ENCODE measurements around the gene SYT14. TPM values are rescaled to one million over a fixed set of nuclear protein-coding genes. Genes with fewer than 3 reads are reported as not detected.

Gene SYT14
- polyA plus RNA-seq, 2 of the 4 experiments (the other 2 are of a cell fraction): 0.01 to 0.06 TPM

DNA sequence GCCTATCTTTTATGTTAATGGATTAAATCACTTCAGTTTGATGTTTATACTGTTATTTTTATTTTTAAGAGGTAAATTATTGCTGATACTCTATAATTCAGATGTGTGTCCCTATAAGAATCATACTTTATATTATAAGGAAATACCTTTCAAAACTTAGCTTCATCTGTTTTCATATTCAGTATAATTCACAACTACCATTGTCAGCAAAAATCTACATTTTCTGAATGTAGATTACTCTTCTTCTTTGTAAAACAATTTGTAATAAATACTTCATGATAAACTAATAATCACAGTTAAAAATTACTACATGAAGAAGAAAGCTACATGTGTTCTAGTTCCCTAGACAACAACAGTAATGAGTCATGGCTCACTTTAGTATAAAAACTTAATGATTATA is 179.2 kb downstream of the SYT14 start:
- no peaks in the 10 kb centered on the region for H3K4me1 ChIP-seq
- CTCF ChIA-PET: interaction anchor here (0.6 kb wide), 1 partner anchor 65 kb away, joined by 4 read pairs; no protein-coding TSS in a partner anchor
- no peak for FAIRE-seq

DNA sequence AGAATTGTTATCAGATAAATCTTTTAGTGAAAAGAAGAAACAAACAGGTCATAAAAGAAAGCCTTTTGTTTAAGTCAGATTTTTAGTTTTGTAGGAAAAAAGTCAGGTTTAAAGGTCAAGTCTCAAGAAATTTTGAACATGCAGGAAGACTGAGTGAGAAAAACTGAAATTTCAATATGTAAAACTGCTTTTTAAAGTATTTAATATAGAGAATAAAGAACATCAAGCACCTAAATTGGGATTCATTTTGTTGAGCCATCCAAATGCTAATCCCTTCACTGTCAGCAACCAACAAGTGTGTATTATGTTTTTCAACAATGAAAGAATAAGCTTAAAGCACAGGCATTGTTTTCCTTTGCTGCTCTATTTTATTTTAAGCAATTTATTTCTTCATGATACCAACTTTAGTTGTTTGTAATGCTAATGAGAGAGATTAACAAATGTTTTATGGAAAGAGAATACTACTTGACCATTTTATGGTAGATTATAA is 179.7 kb downstream of the SYT14 start:
- FAIRE-seq (no peak), ATAC-seq (no peak), DNase-seq (ENCODE audit: low read depth in 1 of 2, low spot score in 1 of 2) (no peak)
- no peak overlapping the region for H3K4me3 ChIP-seq
- H3K27ac ChIP-seq: no peak overlapping the region
- no peak for TF ChIP-seq ZNF302 (CRISPR knock-in tag; IDR thresholded peaks at IDR 0.05)
- TF ChIP-seq ESRRA (IDR thresholded peaks at IDR 0.05; ENCODE audit: borderline replicate concordance, low read length): no peak
- TF ChIP-seq MAX (IDR thresholded peaks at IDR 0.05): no peak
- no peak for TF ChIP-seq FOXS1 (CRISPR knock-in tag; IDR thresholded peaks at IDR 0.05)
- TF ChIP-seq ZC3H11A (IDR thresholded peaks at IDR 0.05): no peak
- TF ChIP-seq USF2 (IDR thresholded peaks at IDR 0.05): no peak
- TF ChIP-seq ZFP36 (IDR thresholded peaks at IDR 0.05; ENCODE audit: borderline replicate concordance, partially characterized antibody): no peak
- TF ChIP-seq TFCP2L1 (CRISPR knock-in tag; IDR thresholded peaks at IDR 0.05): no peak
- TF ChIP-seq ZSCAN20 (CRISPR knock-in tag; IDR thresholded peaks at IDR 0.05): no peak
- TF ChIP-seq POLR2AphosphoS2 (conservative IDR thresholded peaks at IDR 0.05; ENCODE audit: low read length): no peak
- TF ChIP-seq PHF8 (IDR thresholded peaks at IDR 0.05; ENCODE audit: borderline replicate concordance, low read depth): no peak
- no peak for TF ChIP-seq ELK1 (IDR thresholded peaks at IDR 0.05; ENCODE audit: low read depth, low read length)
- ChIA-PET POLR2A (no interaction called here), CTCF (interaction anchor here (0.6 kb wide), 1 partner anchor 66 kb away, joined by 4 read pairs; no protein-coding TSS in a partner anchor)
- H3K4me1 ChIP-seq: no peaks in the 10 kb centered on the region
- H3K9me3 ChIP-seq: no peaks in the 10 kb centered on the region
- H3K4me2 ChIP-seq: no peak overlapping the region

More for the DNA sequence above, 179.2 kb downstream of the SYT14 start:
- no peaks in the 10 kb centered on the region for H3K9me3 ChIP-seq
- POLR2A ChIA-PET: no interaction called here
- no peak for TF ChIP-seq FOSL2 (IDR thresholded peaks at IDR 0.05)
- TF ChIP-seq FOSL2 (CRISPR knock-in tag; IDR thresholded peaks at IDR 0.05): no peak
- TF ChIP-seq CHD4 (IDR thresholded peaks at IDR 0.05; ENCODE audit: borderline replicate concordance): no peak
- TF ChIP-seq MAFK (IDR thresholded peaks at IDR 0.05; ENCODE audit: partially characterized antibody): peak; percentile 53
- no peak for TF ChIP-seq EHMT2 (IDR thresholded peaks at IDR 0.05; ENCODE audit: low read depth)
- no peak for TF ChIP-seq JUNB (IDR thresholded peaks at IDR 0.05)
- ATAC-seq (no peak), DNase-seq (ENCODE audit: low read depth in 1 of 2, low spot score in 1 of 2) (no peak)
- no peak overlapping the region for H3K27ac ChIP-seq
- no peak overlapping the region for H3K4me2 ChIP-seq
- no peak overlapping the region for H3K4me3 ChIP-seq

GRCh38 chr1:210123383-210123782 is 185.4 kb downstream of the SYT14 start:
- ATAC-seq (no peak), DNase-seq (ENCODE audit: low read depth in 1 of 2, low spot score in 1 of 2) (no peak), FAIRE-seq (no peak)
- Histone ChIP-seq H3K27ac (no peak overlapping the region), H3K4me1 (peaks cover 12% of the 10 kb centered on the region; the same call in 2 of the 3 replicates), H3K4me2 (no peak overlapping the region), H3K4me3 (no peak overlapping the region), H3K9me3 (no peaks in the 10 kb centered on the region)
- 3% methylated on average over 1 of the region's 1 CpG for WGBS (ENCODE audit: missing lambda C conversion rate)
- POLR2A ChIA-PET: no interaction called here
- no peak for TF ChIP-seq CTCF (IDR thresholded peaks at IDR 0.05)
- TF ChIP-seq CHD2 (IDR thresholded peaks at IDR 0.05; ENCODE audit: low read length, partially characterized antibody): no peak
- no peak for TF ChIP-seq EP300 (IDR thresholded peaks at IDR 0.05)
- TF ChIP-seq, protein P1, sequence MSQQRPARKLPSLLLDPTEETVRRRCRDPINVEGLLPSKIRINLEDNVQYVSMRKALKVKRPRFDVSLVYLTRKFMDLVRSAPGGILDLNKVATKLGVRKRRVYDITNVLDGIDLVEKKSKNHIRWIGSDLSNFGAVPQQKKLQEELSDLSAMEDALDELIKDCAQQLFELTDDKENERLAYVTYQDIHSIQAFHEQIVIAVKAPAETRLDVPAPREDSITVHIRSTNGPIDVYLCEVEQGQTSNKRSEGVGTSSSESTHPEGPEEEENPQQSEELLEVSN (IDR thresholded peaks at IDR 0.05; ENCODE audit: borderline replicate concordance, low read depth): no peak
- no peak for TF ChIP-seq FOSL2 (IDR thresholded peaks at IDR 0.05)
- TF ChIP-seq FOSL2 (CRISPR knock-in tag; IDR thresholded peaks at IDR 0.05): no peak
- TF ChIP-seq RNF2 (IDR thresholded peaks at IDR 0.05; ENCODE audit: borderline replicate concordance, low read depth): no peak
- no peak for TF ChIP-seq CBX8 (IDR thresholded peaks at IDR 0.05)
- no peak for TF ChIP-seq HES2 (IDR thresholded peaks at IDR 0.05)
- no peak for TF ChIP-seq RAD21 (conservative IDR thresholded peaks at IDR 0.05 in 1 of 2, IDR thresholded peaks at IDR 0.05 in 1 of 2)
- TF ChIP-seq CHD4 (IDR thresholded peaks at IDR 0.05; ENCODE audit: borderline replicate concordance): no peak
- no peak for TF ChIP-seq HEYL (CRISPR knock-in tag; IDR thresholded peaks at IDR 0.05)
- TF ChIP-seq GATA3 (IDR thresholded peaks at IDR 0.05; ENCODE audit: borderline replicate concordance): no peak
- no peak for TF ChIP-seq NR3C1 (IDR thresholded peaks at IDR 0.05)
- TF ChIP-seq EHMT2 (IDR thresholded peaks at IDR 0.05; ENCODE audit: low read depth): no peak
- CTCF ChIA-PET: no interaction called here
